ENCODE results near the gene RARG. TPM values are rescaled to one million over a fixed set of nuclear protein-coding genes. Genes with fewer than 3 reads are reported as not detected.

RARG gene
- total and polyA plus RNA-seq, 2 donors (not counting 1 experiment from before 2014, with no cell fraction given) = 8.8 to 15.0 TPM

GRCh38 chr12:53176750-53177149 lies 55.3 kb downstream of the RARG start:
- Mint-ChIP-seq H3K4me1 (peaks cover 21% of the 10 kb centered on the region), H3K4me3 (no peak overlapping the region), H3K27me3 (no peaks in the 10 kb centered on the region), H3K9me3 (ENCODE audit: insufficient read depth) (no peaks in the 10 kb centered on the region), H3K27ac (no peak overlapping the region)
- DNase-seq = no peak
- no peak overlapping the region for H3K27ac ChIP-seq (ENCODE audit: low read length in 2 of 2)
- H4K20me1 ChIP-seq (ENCODE audit: control insufficient read depth, insufficient read depth, low read length, poor library complexity, severe bottlenecking) = peaks cover 9% of the 10 kb centered on the region
- H2AFZ ChIP-seq (ENCODE audit: insufficient read depth, low read depth, low read length, poor library complexity, severe bottlenecking) = no peak overlapping the region
- ChIA-PET POLR2A (no interaction called here), CTCF (interaction anchor here (0.7 to 7.6 kb wide), 4 partner anchors 17 to 111 kb away, joined by 3 to 47 read pairs (median 7); no protein-coding TSS in a partner anchor)
- no peak for ATAC-seq (ENCODE audit: low read depth)
- H3K9ac ChIP-seq (ENCODE audit: low read length) = no peak overlapping the region
- H3K4me2 ChIP-seq (replicated peaks; ENCODE audit: low read depth, low read length, poor library complexity, severe bottlenecking) = no peak overlapping the region
- peaks cover 0 to 3% of the 10 kb centered on the region in 2 experiments for H3K36me3 ChIP-seq (replicated peaks in 1 of 2; ENCODE audit: control extremely low read depth in 1 of 2, control insufficient read depth in 1 of 2, extremely low read depth in 1 of 2, insufficient read depth in 2 of 2, low read length in 1 of 2)
- intact Hi-C loops (cut with micrococcal nuclease) = no loop called here
- peaks cover 22% of the 10 kb centered on the region for H3K79me2 ChIP-seq (ENCODE audit: control insufficient read depth, insufficient read depth, low read length)
- peaks cover 13 to 14% of the 10 kb centered on the region in 2 donors for H3K4me1 ChIP-seq (ENCODE audit: control insufficient read depth in 2 of 2, insufficient read depth in 2 of 2, low read length in 2 of 2)
- no peak overlapping the region for H3K4me3 ChIP-seq (ENCODE audit: control extremely low read depth in 1 of 5, extremely low read depth in 1 of 5, insufficient read depth in 1 of 5, low read depth in 2 of 5, low read length in 4 of 5)
- H3K9me3 ChIP-seq (ENCODE audit: control extremely low read depth in 1 of 3, control insufficient read depth in 2 of 3, insufficient read depth in 1 of 3, low read length in 2 of 3) = no peaks in the 10 kb centered on the region
- TF ChIP-seq CTCF (IDR thresholded peaks at IDR 0.05) = no peak
- TF ChIP-seq EZH2 (IDR thresholded peaks at IDR 0.05; ENCODE audit: borderline replicate concordance, insufficient read depth, low read depth, low read length, poor library complexity, severe bottlenecking) = no peak
- no peaks in the 10 kb centered on the region for H3K27me3 ChIP-seq (replicated peaks in 1 of 4; ENCODE audit: control extremely low read depth in 1 of 4, control insufficient read depth in 3 of 4, insufficient read depth in 4 of 4, low read length in 3 of 4)
- WGBS (ENCODE audit: insufficient coverage) = 100% methylated on average over 1 of the region's 3 CpGs

- H3K4me3 Mint-ChIP-seq = no peak overlapping the region
- H3K4me1 ChIP-seq (ENCODE audit: control insufficient read depth in 2 of 2, insufficient read depth in 2 of 2, low read length in 2 of 2) = peaks cover 6% of the 10 kb centered on the region in 2 donors
- H3K36me3 ChIP-seq (replicated peaks in 1 of 2; ENCODE audit: control extremely low read depth in 1 of 2, control insufficient read depth in 1 of 2, extremely low read depth in 1 of 2, insufficient read depth in 2 of 2, low read length in 1 of 2) = peaks cover 0 to under 1% of the 10 kb centered on the region in 2 experiments
- no peak overlapping the region for H2AFZ ChIP-seq (ENCODE audit: insufficient read depth, low read depth, low read length, poor library complexity, severe bottlenecking)
- H3K79me2 ChIP-seq (ENCODE audit: control insufficient read depth, insufficient read depth, low read length) = peaks cover 13% of the 10 kb centered on the region
- H3K27ac Mint-ChIP-seq = no peak overlapping the region
- no peaks in the 10 kb centered on the region for H3K27me3 ChIP-seq (replicated peaks in 1 of 4; ENCODE audit: control extremely low read depth in 1 of 4, control insufficient read depth in 3 of 4, insufficient read depth in 4 of 4, low read length in 3 of 4)
- H3K4me3 ChIP-seq (ENCODE audit: control extremely low read depth in 1 of 5, extremely low read depth in 1 of 5, insufficient read depth in 1 of 5, low read depth in 2 of 5, low read length in 4 of 5) = no peak overlapping the region
- 90% methylated on average over 2 of the region's 4 CpGs for WGBS (ENCODE audit: insufficient coverage)
- DNase-seq = no peak
- ATAC-seq (ENCODE audit: low read depth) = no peak
- H3K4me2 ChIP-seq (replicated peaks; ENCODE audit: low read depth, low read length, poor library complexity, severe bottlenecking) = no peak overlapping the region
- H3K9me3 Mint-ChIP-seq (ENCODE audit: insufficient read depth) = no peaks in the 10 kb centered on the region
- POLR2A ChIA-PET = no interaction called here
- H3K9ac ChIP-seq (ENCODE audit: low read length) = no peak overlapping the region
- H3K27me3 Mint-ChIP-seq = no peaks in the 10 kb centered on the region
- no peaks in the 10 kb centered on the region for H4K20me1 ChIP-seq (ENCODE audit: control insufficient read depth, insufficient read depth, low read length, poor library complexity, severe bottlenecking)
- H3K9me3 ChIP-seq (ENCODE audit: control extremely low read depth in 1 of 3, control insufficient read depth in 2 of 3, insufficient read depth in 1 of 3, low read length in 2 of 3) = no peaks in the 10 kb centered on the region
- no peak for TF ChIP-seq CTCF (IDR thresholded peaks at IDR 0.05)
- CTCF ChIA-PET = interaction anchor here (0.7 to 3.5 kb wide), 5 partner anchors 10 to 113 kb away, joined by 3 to 12 read pairs (median 7); no protein-coding TSS in a partner anchor
- no peak overlapping the region for H3K27ac ChIP-seq (ENCODE audit: low read length in 2 of 2)
- intact Hi-C loops (cut with micrococcal nuclease) = no loop called here
- peaks cover 9% of the 10 kb centered on the region for H3K4me1 Mint-ChIP-seq
These were observed 57.0 kb downstream of the RARG start for GRCh38 chr12:53174881-53175491.

Measured in B cell (primary cell).